ENCODE data around the gene RCBTB1. TPM values are rescaled to one million over a fixed set of nuclear protein-coding genes. Genes with fewer than 3 reads are reported as not detected.
"Not testable (repeated sequence)": the region's sequence is repeated elsewhere in the genome, so short reads cannot be mapped to it uniquely, and the experiment has no call there.

Gene RCBTB1
- total RNA-seq, 2 donors from 2014 or later = 12.9 to 13.0 TPM

DNA sequence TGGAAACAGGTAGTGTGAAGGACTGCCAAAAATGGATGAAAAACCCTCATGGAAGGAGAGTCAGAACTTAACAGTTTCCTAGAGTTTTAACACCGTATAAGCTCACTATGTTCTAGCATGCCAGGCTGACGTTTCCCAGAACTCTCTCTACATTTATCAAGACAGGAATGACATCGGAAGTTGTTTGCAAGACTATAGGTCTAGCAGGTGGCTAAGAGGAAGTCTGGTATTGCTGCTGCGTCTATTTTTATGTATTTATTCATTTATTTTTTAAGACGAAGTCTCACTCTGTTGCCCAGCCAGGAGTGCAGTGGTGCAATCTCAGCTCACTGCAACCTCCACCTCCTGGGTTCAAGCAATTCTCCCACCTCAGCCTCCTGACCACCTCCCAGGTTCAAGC is 22.4 kb upstream of the RCBTB1 start:
- intact Hi-C loops (cut with DNase I) = loop anchor here (5.0 to 10.0 kb wide), 2 partner anchors 303 to 305 kb away; no protein-coding TSS in a partner anchor
- no peak for DNase-seq (ENCODE audit: low spot score)

DNA sequence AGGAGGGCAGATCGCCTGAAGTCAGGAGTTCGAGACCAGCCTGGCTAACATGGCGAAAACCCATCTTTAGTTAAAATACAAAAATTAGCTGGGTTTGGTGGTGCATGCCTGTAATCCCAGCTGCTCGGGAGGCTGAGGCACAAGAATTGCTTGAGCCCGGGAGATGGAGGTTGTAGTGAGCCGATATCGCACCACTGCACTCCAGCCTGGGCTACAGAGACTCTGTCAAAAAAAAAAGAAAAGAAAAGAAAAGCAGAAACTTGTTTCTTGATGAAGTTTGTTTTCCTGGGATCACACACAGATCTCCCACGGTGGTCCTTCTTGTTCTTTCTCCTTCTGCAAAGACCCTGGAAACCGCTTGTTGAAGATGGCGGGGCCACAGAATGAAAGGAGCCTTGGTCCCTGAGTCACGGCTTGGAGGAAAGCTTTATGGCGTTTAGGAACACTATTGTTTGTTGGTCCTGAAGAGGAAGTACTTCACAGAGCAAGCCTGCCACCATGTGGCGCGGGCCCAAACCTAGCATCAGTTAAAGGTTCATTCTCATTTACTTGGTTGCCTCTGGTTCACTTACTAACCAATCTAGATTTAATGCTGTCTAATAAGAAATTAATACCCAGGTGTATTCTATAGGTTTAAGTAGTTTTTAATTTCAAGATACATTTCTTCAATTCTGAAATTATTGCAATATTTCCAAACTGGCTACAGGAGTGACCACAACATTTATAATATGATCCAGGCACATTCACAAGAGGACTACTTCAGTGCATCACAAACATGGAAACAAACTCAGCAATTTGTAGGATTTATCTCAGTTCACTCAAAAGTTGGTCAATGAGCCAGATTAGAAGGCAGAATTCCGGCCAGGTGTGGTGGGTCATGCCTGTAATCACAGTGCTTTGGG is 21.6 kb upstream of the RCBTB1 start:
- peak; percentile 96 for DNase-seq (ENCODE audit: low spot score)
- intact Hi-C loops (cut with DNase I) = loop anchor here (5.0 to 10.0 kb wide), 2 partner anchors 302 to 305 kb away; no protein-coding TSS in a partner anchor

DNA sequence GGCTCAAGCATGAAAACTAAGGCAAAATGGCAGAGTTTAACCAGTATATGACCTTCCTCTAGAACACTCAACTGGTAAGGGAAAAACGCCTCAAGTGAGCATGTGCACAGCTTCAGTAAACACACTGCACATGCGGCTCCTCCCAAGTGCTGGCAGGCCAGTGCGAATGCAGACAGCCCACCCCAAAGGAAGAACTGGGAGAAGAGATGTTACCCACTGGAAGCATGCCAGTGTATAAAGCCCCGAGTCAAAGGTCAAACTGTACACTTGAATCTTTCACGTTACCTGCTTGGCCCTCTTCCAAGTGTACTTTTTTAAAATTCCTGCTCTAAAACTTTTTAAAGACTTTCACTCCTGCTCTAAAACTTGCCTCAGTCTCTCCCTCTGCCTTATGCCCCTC is 19.2 kb upstream of the RCBTB1 start:
- DNase-seq (ENCODE audit: low spot score) = no peak
- intact Hi-C loops (cut with DNase I) = loop anchor here in 1 of 2 donors (10.0 kb wide), 1 partner anchor 300 kb away; no protein-coding TSS in a partner anchor

DNA sequence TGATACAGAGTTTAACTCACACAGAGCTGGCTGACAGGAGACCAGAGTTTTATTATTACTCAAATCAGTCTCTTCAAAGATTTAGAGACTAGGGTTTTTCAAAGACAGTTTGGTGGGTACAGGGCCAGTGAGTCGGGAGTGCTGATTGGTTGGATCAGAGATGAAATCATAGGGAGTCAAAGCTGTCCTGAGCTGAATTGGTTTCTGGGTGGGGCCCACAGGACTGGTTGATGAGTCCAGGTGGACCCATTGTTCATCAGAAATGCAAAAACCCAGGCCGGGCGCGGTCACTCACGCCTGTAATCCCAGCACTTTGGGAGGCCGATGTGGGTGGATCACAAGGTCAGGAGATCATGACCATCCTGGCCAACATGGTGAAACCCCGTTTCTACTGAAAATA is 17.3 kb upstream of the RCBTB1 start:
- DNase-seq (ENCODE audit: low spot score) = not testable (repeated sequence)
- intact Hi-C loops (cut with DNase I) = loop anchor here in 1 of 2 donors (10.0 kb wide), 1 partner anchor 298 kb away; no protein-coding TSS in a partner anchor

DNA sequence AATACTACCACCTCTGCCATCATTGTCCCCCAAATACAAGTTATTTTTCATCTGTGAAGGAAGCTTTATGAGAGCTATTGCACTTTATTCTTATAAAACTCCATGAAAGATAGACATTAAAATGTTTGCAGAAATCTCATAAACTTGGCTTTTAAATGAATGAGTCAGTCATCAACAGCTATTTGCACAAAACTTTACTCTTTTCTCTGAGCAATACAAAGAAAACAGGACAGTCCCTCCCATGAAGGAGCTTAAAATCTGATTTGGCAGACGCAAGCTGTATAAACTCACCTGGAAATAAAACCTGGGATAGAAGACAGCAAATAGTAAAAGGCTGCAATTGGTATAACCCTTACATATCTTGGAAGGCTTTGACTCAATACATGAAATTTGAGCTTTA is 16.6 kb upstream of the RCBTB1 start:
- intact Hi-C loops (cut with DNase I) = loop anchor here in 1 of 2 donors (10.0 kb wide), 1 partner anchor 297 kb away; no protein-coding TSS in a partner anchor
- no peak for DNase-seq (ENCODE audit: low spot score)

DNA sequence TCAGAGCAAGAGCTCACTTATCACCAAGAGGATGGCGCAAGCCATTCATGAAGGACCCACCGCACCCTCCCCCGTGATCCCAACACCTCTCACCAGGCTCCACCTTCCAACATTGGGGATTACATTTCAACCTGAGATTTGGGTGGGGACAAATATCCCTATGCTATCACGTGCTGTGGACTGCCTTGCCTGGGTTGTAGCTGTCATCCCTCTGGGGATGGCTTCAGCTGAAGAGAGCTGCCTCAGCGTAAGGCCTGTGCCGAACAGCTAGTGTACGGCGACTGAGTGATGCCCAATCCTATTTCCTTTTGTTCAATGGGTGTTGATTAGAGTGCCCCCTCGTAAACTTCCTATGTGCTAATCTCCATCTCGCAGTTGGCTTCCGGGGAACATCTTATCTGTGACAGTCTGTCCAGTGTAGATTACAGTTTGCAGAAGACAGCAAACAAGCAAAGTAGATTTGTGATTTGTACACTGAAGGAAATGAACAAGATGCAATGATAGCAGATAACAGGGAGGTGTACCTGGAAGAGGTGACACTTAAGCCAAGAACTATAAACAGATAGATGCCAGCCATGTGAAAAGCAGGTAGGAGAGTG is 11.8 kb upstream of the RCBTB1 start:
- intact Hi-C loops (cut with DNase I) = no loop called here
- DNase-seq (ENCODE audit: low spot score) = no peak

DNA sequence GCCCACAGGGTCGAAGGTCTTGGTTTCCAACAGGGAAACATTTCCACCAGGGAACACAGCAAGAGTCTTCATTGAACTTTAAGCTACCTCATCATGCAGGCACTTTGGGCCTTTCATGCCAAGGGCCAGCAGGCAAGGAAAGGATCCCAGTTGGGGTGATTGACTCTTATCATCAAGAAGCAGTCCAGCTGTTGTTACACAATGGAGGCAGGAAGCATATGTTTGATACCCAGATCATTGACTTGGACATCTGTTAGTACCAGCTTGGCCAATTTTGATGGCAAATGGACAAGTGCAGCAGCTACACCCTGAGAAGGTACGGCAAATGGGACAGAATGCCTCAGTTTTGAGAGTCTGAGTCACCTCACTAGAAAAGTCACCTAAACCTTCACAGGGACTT is 10.9 kb upstream of the RCBTB1 start:
- intact Hi-C loops (cut with DNase I) = no loop called here
- DNase-seq (ENCODE audit: low spot score) = no peak

DNA sequence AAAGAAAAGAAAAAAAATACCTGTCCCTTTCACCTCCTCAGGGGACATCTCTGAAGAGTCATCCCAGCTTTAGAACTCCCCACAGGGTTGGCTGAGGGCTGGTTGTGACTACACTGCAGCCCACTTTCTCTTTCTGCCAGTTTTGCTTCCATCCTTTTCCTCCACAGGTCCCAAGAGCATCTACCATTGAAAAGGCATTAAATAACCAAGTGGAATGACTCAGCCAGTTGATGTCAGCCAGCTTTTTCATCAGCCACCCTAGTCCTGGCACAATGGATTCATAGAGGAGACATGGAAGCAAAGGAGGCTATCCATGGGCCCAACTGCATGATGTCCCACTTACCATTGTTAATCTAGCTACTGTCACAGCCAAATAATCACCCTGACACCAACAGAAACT is 9.2 kb upstream of the RCBTB1 start:
- no peak for DNase-seq (ENCODE audit: low spot score)
- intact Hi-C loops (cut with DNase I) = no loop called here

DNA sequence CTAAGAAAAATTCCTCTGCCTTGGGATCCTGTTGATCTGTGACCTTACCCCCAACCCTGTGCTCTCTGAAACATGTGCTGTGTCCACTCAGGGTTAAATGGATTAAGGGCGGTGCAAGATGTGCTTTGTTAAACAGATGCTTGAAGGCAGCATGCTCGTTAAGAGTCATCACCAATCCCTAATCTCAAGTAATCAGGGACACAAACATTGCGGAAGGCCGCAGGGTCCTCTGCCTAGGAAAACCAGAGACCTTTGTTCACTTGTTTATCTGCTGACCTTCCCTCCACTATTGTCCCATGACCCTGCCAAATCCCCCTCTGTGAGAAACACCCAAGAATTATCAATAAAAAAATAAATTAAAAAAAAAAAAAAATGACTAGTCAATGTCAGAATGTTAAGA is 8.5 kb upstream of the RCBTB1 start:
- DNase-seq (ENCODE audit: low spot score); intact Hi-C loops (cut with DNase I): not testable (repeated sequence)

DNA sequence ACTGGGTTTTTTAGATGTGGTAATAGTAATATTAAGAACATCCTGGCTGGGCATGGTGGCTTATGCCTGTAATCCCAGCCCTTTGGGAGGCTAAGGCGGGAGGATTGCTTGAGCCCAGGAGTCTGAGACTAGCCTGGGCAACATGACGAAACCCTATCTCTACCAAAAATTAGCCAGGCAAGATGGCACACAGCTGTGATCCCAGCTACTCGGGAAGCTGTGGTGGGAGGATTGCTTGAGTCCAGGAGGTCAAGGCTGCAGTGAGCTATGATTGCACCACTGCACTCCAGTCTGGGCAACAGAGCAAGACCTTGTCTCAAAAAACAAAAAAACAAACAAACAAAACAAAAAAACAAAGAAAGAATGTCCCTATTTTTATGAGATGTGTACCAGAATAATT is 5.4 kb upstream of the RCBTB1 start:
- DNase-seq (ENCODE audit: low spot score); intact Hi-C loops (cut with DNase I): not testable (repeated sequence)

DNA sequence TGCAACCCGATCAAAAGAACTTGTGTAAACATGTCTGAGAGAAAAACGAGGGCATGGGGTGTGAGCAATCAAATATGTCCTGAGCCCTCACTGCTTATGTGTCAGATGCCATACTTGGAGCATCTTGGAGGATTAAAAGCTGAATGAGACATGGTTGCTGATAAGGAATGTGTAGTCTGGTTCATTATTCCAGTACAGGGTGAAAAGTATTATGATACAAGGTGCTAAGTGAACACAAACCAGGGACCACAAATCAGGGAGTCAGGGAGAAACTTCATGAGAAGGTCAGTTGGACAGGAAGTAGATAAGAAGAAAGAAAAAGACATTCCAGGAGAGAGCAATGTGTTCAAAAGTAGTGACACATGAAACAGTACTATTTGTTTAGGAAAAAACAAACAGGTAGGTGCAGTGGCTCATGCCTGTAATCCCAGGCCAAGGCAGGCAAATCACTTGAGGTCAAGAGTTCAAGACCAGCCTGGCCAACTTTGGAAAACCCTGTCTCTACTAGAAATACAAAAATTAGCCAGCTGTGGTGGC is 2.0 kb upstream of the RCBTB1 start:
- DNase-seq (ENCODE audit: low spot score) = no peak
- intact Hi-C loops (cut with DNase I) = no loop called here

DNA sequence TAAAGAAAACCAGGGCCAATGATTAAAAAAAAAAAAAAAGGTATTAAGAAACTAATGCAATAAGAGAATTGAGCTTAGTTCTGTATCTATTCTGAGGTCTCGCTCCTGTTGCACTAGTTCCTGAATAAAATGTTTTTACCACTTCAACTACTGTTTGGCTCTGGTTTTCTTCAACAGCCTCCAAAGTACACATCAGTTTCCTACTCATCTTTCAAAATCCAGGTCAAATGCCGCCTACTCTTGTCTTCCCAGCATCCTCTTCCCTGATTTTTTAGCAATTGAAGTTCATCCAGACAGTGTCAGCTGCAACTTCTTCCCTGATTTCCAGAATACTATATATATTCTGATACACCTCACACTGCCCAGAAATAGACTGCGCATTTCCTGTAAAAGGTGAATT is 1.4 kb upstream of the RCBTB1 start:
- no peak for DNase-seq (ENCODE audit: low spot score)
- intact Hi-C loops (cut with DNase I) = no loop called here

DNA sequence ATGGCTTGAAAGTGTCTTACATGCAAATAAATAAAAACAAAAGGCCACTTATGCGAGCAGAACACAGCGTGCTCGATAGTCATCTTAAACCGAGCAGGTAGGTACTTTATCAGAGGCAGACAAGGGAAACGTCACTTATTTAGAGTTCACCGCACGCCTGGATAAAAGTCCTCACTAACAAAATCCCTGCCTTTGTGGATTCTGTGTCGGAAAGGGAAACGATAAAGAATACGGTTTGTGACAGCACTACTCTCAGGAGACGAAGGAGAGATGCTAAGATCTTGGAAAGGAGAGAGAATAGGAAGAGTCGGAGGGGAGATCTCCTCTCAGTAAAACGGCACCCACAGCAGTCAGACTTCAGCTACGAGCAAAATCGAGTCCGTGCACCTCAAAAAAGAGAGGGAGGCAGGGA is 581 bp downstream of the RCBTB1 start:
- DNase-seq (ENCODE audit: low spot score) = no peak
- intact Hi-C loops (cut with DNase I) = no loop called here

DNA sequence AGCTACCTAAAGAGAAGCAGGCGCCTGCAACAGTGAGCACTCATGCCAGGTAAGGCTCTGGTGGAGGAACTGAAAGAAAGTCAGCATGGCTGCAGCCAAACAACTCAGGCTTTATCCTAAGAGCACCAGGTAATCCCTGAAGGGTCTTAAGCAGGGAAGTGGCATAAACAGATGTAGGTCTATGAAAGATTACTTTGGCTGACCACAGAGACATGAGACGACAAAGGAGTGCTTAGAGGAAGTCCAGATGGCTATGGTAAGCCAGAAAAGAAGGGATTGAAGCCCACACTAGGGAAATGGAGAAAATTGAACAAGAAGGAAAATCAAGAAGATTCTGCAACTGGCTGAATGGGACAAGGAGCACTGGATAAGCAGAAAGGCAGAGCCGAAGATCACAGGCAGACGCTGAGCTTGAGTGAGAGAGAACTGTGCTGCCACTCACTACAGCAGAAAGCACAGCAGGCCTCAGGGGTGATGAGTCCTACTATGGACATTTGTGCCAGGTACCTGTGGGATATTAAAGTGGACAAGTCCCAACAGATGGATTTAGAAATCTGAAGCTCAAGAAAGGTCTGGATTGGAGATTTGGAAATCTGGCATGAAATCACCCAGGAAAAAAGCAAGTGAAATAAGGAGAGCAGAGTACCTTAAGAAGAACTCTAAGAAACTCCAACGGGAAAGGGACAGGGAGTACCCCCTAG is 4.2 kb downstream of the RCBTB1 start:
- intact Hi-C loops (cut with DNase I) = no loop called here
- DNase-seq (ENCODE audit: low spot score) = no peak

DNA sequence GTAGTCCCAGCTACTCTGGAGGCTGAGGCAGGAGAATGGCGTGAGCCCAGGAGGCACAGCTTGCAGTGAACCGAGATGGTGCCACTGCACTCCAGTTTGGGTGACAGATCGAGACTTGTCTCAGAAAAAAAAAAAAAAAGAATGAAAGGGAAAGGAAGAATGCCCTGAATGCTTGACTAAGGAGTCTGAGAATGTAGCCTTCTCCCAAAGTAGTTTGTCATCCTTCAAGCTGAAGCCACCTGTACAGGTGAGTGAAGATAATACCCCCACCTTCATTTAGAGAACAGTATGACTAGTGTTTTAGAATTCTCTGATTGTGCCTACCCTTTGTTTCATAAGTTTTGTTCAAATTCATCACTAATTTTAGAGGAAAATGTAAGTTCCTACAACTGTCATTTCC is 5.9 kb downstream of the RCBTB1 start:
- no peak for DNase-seq (ENCODE audit: low spot score)
- intact Hi-C loops (cut with DNase I) = no loop called here

DNA sequence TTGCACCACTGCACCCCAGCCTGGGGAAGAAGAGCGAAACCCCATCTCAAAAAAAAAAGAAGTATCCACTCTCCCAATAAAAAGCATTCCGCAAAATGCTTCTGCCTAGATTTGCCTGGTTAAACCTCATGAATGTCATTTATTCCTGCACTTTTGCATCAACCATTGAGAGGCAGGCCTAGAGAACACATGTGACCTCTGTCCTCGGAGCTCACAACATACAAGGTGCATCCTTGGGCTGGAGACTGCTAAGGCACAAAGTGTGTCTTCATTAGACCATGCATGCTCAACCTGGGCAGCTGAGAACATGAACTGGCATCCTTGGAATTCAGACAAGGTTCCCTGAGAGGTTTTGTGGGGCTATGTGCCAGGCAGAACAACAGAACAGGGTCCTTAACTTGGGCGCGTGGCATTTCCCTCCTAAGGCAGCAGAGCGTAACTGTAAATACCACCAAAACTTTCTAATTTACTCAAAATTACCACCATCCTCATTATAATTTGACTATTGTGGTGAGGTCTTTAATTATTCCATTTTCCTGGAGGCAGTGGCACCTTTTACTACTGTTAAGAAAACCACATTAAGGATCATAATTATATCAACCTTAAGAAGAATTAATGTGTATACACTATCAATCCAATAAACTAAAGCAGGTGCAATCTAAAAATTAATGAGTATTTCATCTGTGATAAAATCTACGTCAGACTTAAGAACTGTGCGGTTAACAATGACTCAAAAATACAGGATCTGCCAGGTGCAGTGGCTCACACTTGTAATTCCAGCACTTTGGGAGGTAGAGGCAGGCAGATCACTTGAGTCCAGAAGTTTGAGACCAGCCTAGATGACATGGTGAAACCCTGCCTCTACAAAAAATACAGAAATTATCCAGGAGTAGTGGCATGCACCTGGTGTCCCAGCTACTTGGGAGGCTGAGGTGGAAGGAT is 13.8 kb downstream of the RCBTB1 start:
- DNase-seq (ENCODE audit: low spot score) = no peak
- intact Hi-C loops (cut with DNase I) = no loop called here

DNA sequence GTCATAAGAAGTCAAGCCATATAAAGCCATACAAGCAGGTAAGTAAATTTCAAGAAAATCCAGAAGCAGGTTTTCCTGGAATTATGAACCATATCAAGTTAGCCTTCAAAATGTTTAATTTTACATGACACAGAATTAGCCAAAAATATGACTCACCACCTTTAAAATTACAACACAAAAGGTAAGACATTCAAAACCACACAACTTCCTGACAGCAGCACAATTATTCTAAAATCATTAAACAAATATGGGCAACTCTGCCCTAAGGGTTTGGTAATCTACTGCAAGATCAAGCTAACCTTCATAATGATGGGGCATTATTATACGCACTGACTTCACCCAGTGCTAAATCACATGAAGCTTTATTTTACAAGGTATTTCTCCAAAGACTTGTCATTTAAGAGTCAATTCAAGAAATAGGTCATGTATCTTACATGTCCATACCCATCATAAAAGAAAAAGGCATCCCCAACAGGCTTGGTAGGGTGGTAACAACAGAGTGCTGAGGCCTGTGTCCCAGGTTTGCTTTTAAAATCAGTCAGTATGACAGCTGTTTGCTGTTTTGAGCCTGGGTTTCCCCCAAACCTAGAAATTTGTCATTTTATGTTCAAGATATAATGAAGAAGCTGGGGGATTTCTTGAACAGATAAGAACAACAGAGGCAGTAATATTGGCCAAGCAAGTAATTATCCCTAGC is 15.2 kb downstream of the RCBTB1 start:
- intact Hi-C loops (cut with DNase I) = no loop called here
- no peak for DNase-seq (ENCODE audit: low spot score)

DNA sequence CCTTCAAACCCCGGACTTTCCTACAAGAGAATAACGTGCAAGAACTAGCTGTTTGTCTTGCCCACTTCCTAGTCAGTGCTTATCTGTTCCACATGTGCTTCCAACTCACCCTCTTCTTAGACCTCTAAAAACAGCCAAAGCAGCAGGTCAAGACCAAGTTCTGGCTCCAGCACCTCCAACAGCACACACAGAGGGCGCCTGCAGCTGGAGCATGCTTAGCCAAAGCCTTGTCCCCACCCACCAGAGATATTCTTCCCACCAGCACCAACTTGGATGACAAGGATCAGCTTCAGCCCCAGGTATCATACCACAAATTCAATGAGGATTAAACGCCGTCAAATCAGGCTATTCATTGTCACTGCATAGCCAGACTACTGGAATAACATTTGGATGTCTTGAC is 17.9 kb downstream of the RCBTB1 start:
- intact Hi-C loops (cut with DNase I) = no loop called here
- no peak for DNase-seq (ENCODE audit: low spot score)
